WI38 (cell line): ENCODE measurements around the gene SNX20.

Experiments
- H3K4me3 ChIP-seq: 2 replicates; pipeline ENCODE4 v1.5.1; 2011; ENCODE audit warnings: low read depth, mild to moderate bottlenecking, control low read depth, low read length
- TF ChIP-seq, protein P1 (sequence below): IDR thresholded peaks from 2 replicates; pipeline ENCODE4 v1.5.1; 2012; ENCODE audit warnings: low read depth, mild to moderate bottlenecking, control low read depth, low read length

SNX20 gene

GRCh38 chr16:50644245-50644644 lies 36.9 kb downstream of the SNX20 start:
- no peak overlapping the region for H3K4me3 ChIP-seq
- TF ChIP-seq, protein P1, sequence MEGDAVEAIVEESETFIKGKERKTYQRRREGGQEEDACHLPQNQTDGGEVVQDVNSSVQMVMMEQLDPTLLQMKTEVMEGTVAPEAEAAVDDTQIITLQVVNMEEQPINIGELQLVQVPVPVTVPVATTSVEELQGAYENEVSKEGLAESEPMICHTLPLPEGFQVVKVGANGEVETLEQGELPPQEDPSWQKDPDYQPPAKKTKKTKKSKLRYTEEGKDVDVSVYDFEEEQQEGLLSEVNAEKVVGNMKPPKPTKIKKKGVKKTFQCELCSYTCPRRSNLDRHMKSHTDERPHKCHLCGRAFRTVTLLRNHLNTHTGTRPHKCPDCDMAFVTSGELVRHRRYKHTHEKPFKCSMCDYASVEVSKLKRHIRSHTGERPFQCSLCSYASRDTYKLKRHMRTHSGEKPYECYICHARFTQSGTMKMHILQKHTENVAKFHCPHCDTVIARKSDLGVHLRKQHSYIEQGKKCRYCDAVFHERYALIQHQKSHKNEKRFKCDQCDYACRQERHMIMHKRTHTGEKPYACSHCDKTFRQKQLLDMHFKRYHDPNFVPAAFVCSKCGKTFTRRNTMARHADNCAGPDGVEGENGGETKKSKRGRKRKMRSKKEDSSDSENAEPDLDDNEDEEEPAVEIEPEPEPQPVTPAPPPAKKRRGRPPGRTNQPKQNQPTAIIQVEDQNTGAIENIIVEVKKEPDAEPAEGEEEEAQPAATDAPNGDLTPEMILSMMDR = no peak

DNA sequence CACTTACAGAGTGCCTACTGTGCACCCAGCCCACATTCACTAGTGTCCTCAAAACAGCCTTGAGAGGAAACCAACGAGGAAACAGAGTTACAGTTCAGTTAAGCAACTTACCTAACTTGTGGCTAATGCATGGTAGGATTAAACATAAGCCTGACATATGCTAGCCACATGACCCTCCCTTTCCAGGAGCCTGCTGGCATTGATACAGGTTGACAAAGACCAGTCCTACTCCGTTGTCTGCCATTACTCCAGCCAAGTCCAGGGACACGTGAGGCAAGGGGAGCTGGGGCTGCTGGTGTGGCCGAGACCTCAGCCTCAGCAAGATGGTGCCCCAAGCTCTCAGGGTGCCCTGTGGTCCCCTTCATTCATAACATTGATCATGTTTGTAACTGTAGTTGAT lies 37.9 kb downstream of the SNX20 start:
- H3K4me3 ChIP-seq = no peak overlapping the region
- TF ChIP-seq, protein P1 = no peak

GRCh38 chr16:50642349-50642748 lies 38.8 kb downstream of the SNX20 start:
- TF ChIP-seq, protein P1 = no peak
- H3K4me3 ChIP-seq = no peak overlapping the region

GRCh38 chr16:50641818-50642187 lies 39.3 kb downstream of the SNX20 start:
- H3K4me3 ChIP-seq = no peak overlapping the region
- TF ChIP-seq, protein P1 = no peak

DNA sequence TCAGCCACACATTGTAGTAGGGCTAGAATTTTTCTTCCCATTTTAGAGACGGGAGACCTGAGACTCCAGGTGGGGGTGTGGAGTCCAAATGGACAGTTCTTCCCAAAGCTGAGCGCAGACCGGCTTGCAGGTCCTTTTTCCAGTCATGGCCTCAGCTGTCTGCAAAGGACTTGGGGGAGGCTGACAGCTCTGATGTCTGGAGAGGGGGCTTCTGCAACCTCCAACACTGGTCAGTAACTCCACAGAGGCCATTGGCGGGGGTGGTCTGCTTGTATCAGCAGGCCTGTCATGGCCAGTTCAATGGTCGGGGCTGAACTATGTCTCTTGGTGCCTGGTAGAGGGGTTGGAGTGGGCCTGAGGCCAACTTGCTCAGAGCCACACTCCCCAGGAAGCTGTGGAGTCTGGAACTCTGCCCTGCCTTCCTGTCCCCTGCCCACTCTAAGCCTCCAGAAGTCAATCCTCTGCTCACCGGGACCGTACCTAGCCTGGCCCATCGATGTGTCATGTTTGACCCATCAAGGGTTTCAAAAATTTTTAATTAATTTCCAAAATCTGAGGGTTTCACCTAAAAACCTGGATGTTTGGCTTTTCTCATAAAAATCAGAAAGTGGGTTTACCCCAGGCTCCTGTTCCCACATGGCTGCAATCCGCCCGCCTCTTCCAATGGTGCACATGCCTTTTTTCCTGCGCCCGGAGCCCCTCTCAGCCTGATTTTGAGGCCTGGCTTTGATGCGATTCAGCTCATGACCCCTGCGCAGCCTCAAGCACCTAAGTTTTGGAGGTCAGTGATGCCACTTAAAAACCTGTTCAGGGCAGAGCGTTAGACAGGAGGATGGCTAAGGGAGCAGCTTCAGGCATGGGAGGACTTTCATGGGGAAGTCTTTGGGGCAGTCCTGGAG lies 39.9 kb downstream of the SNX20 start:
- TF ChIP-seq, protein P1 = no peak
- H3K4me3 ChIP-seq = no peak overlapping the region

- H3K4me3 ChIP-seq = no peak overlapping the region
- TF ChIP-seq, protein P1 = no peak
Observed at GRCh38 chr16:50640391-50640790, 40.7 kb downstream of the SNX20 start.

DNA sequence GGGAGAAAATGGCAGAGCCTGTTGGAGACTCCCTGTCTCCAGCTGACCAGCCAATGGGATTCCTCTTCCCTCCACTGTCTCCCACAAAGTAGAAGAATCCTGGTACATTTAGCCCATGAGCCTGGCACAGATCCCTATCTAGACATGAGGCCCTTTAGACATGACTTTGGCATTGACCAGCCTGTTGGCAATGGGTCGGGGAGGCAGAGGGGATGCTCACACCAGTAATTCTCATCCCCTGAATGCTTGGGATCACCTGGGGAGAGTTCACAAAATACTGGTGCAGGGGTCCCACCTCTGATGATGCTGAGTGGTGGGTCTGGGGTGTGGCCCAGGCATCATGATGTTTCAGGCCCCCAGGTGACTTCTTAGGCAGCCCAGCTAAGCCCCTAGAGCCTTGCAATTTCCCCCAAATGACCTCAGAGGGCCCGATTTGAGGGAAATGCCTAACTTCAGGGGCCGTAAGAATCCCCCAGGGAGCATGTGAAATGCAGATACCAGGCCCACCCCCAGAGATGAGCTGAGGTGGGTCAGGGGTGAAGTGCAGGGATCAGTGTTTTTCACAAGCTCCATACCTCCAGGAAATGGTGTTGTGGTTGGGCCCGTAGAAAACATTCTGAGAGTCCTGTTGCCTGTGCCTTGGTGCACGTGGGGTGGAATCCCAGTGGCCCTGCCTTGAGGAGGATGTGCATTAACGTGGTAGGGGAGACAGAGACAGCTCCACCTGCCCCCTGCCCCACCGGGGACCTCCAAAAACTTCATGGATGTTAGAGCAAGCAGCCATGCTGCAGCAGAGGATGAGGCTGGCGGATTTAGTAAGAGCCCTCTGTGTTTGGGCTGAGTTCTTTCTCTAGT lies 42.1 kb downstream of the SNX20 start:
- no peak overlapping the region for H3K4me3 ChIP-seq

More for the DNA sequence above, 42.1 kb downstream of the SNX20 start:
- TF ChIP-seq, protein P1 = no peak
